ENCODE measurements around the gene GNG7. TPM values are rescaled to one million over a fixed set of nuclear protein-coding genes. Genes with fewer than 3 reads are reported as not detected.
"Not testable (repeated sequence)": the region's sequence is repeated elsewhere in the genome, so short reads cannot be mapped to it uniquely, and the experiment has no call there.

The GNG7 gene
- polyA plus RNA-seq, 1 donor (not counting 4 experiments of a cell fraction or from before 2014, with no cell fraction given), result 0.01 TPM

DNA sequence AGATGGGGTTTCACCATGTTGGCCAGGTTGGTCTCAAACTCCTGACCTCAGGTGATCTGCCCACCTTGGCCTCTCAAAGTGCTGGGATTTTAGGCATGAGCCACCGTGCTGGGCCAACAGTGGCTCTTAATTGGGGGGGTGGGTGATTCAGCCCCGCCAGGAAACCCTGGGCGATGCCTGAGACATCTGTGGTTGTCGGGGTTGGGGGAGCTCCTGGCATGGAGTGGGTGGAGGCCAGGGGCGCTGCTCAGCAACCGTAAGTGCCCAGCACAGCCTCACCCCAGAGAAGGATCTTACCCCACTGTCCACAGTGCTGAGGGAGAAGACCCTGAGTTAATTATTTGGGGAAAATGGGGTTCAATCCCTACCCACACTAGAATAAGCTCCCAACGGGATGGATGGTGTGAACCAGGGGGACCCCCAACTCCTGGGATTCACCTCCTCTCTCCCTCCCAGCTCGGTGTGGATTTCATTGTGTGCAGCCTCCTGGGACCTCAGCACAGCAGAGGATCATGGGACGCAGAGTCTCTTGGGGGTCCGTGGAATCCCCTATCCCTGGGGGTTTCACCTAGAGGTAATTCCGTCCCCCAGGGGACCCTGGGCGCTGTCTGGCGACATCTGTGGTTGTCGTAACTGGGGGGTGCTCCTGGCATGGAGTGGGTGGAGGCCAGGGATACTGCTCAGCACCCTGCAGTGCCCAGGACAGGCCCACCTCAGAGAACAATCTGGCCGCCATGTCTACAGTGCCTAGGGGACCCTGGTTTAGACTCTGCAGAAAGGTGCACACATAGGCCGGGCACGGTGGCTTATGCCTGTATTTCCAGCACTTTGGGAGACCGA lies 157.7 kb downstream of the GNG7 start:
- Histone ChIP-seq H3K9ac (ENCODE audit: control insufficient read depth, extremely low read depth, insufficient read depth, low read length) (no peak overlapping the region), H3K4me2 (ENCODE audit: control insufficient read depth, extremely low read depth, insufficient read depth, low read depth, low read length) (no peak overlapping the region), H3K27ac (ENCODE audit: control insufficient read depth, insufficient read depth, low read length) (no peak overlapping the region), H3K4me1 (ENCODE audit: control insufficient read depth, extremely low read depth, insufficient read depth, low read length) (peaks cover 38% of the 10 kb centered on the region), H3K79me2 (ENCODE audit: control insufficient read depth, insufficient read depth, low read length) (no peaks in the 10 kb centered on the region), H2AFZ (ENCODE audit: control insufficient read depth, low read length) (no peak overlapping the region), H4K20me1 (ENCODE audit: control insufficient read depth, extremely low read depth, insufficient read depth, low read length) (no peaks in the 10 kb centered on the region), H3K4me3 (ENCODE audit: control insufficient read depth in 2 of 3, extremely low read depth in 1 of 3, insufficient read depth in 2 of 3, low read depth in 1 of 3, low read length in 3 of 3) (no peak overlapping the region), H3K36me3 (ENCODE audit: control insufficient read depth in 2 of 2, extremely low read depth in 1 of 2, insufficient read depth in 2 of 2, low read length in 2 of 2) (no peaks in the 10 kb centered on the region), H3K9me1 (ENCODE audit: control insufficient read depth, extremely low read depth, insufficient read depth, low read length) (no peaks in the 10 kb centered on the region), H3K27me3 (ENCODE audit: control insufficient read depth, extremely low read depth, insufficient read depth, low read length) (no peaks in the 10 kb centered on the region), H3K9me3 (ENCODE audit: control insufficient read depth, low read depth, low read length) (no peaks in the 10 kb centered on the region)
- FAIRE-seq (no peak), DNase-seq (ENCODE audit: low read depth, low spot score) (no peak)
- no peak for TF ChIP-seq EZH2 (IDR thresholded peaks at IDR 0.05; ENCODE audit: low read length)
- TF ChIP-seq, protein P1, sequence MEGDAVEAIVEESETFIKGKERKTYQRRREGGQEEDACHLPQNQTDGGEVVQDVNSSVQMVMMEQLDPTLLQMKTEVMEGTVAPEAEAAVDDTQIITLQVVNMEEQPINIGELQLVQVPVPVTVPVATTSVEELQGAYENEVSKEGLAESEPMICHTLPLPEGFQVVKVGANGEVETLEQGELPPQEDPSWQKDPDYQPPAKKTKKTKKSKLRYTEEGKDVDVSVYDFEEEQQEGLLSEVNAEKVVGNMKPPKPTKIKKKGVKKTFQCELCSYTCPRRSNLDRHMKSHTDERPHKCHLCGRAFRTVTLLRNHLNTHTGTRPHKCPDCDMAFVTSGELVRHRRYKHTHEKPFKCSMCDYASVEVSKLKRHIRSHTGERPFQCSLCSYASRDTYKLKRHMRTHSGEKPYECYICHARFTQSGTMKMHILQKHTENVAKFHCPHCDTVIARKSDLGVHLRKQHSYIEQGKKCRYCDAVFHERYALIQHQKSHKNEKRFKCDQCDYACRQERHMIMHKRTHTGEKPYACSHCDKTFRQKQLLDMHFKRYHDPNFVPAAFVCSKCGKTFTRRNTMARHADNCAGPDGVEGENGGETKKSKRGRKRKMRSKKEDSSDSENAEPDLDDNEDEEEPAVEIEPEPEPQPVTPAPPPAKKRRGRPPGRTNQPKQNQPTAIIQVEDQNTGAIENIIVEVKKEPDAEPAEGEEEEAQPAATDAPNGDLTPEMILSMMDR (optimal IDR thresholded peaks at IDR 0.05 in 1 of 3, IDR thresholded peaks at IDR 0.05 in 1 of 3, conservative IDR thresholded peaks at IDR 0.05 in 1 of 3; ENCODE audit: extremely low read depth in 1 of 3, insufficient read depth in 2 of 3, low read length in 3 of 3), result no peak
- dilution Hi-C loops (cut with MboI; ENCODE audit: extremely low pct_ligation_motif_present, low sequenced_read_pairs), result no loop called here

DNA sequence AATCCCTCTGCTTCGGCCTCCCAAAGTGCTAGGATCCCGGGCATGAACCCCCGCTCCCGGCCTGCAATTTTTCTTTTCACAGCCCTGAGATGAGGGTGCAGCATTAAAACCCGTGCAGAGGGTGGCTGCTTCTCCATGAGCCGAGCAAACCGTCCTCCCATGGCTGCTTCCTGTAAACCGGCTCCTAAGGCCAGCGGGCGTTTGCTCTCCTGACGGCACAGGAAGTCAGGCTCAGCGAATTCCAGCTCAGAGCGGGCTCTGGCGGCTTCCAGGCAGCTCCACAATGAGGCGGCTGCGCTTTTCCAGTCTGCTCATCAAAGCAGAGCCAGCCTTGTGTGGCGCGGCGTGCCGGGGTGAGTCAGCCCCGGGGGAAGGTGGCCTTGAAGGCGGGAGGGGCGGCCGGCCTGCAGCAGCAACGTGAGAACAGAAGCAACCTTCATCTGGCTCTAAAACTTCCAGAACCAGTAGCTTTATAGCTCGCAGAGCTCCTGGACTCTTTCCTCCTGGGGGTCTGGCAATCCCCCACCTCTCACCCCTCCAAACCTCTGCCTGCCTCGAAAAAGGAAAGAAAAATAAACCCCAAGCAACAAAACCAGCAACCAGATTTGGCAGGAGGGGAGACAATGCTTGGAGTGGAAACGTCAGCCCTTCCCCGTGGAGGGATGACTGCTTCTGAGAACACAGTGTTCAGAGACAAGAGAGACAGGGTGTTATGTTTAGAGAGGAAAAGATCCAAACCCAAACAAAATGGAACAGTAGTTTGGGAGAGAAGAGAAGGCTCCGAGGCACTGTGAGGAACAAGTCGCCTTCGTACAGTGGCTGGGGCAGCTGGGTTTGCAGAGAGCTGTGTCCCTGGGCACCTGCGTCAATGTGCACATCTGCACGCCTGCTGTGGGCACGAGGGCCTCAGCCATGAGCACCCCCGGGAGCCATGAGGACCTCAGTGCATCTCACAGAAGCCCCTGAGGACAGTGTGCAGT lies 158.7 kb downstream of the GNG7 start:
- peak; percentile 81 for FAIRE-seq
- peak overlapping the region in 2 of 3 experiments; percentile 18 to 42 for H3K4me3 ChIP-seq (ENCODE audit: control insufficient read depth in 2 of 3, extremely low read depth in 1 of 3, insufficient read depth in 2 of 3, low read depth in 1 of 3, low read length in 3 of 3)
- H3K27ac ChIP-seq (ENCODE audit: control insufficient read depth, insufficient read depth, low read length), result peak overlapping the region; percentile 73
- H3K9me1 ChIP-seq (ENCODE audit: control insufficient read depth, extremely low read depth, insufficient read depth, low read length), result no peaks in the 10 kb centered on the region
- H3K27me3 ChIP-seq (ENCODE audit: control insufficient read depth, extremely low read depth, insufficient read depth, low read length), result no peaks in the 10 kb centered on the region
- dilution Hi-C loops (cut with MboI; ENCODE audit: extremely low pct_ligation_motif_present, low sequenced_read_pairs), result no loop called here
- peak overlapping the region; percentile 87 for H2AFZ ChIP-seq (ENCODE audit: control insufficient read depth, low read length)
- H3K36me3 ChIP-seq (ENCODE audit: control insufficient read depth in 2 of 2, extremely low read depth in 1 of 2, insufficient read depth in 2 of 2, low read length in 2 of 2), result no peaks in the 10 kb centered on the region
- peaks cover 38% of the 10 kb centered on the region for H3K4me1 ChIP-seq (ENCODE audit: control insufficient read depth, extremely low read depth, insufficient read depth, low read length)
- H3K9me3 ChIP-seq (ENCODE audit: control insufficient read depth, low read depth, low read length), result no peaks in the 10 kb centered on the region
- DNase-seq (ENCODE audit: low read depth, low spot score), result peak; percentile 71
- H3K79me2 ChIP-seq (ENCODE audit: control insufficient read depth, insufficient read depth, low read length), result no peaks in the 10 kb centered on the region
- TF ChIP-seq, protein P1 (optimal IDR thresholded peaks at IDR 0.05 in 1 of 3, IDR thresholded peaks at IDR 0.05 in 1 of 3, conservative IDR thresholded peaks at IDR 0.05 in 1 of 3; ENCODE audit: extremely low read depth in 1 of 3, insufficient read depth in 2 of 3, low read length in 3 of 3), result peak; percentile 42 to 66 (median 45)
- no peak for TF ChIP-seq EZH2 (IDR thresholded peaks at IDR 0.05; ENCODE audit: low read length)
- peak overlapping the region; percentile 67 for H3K9ac ChIP-seq (ENCODE audit: control insufficient read depth, extremely low read depth, insufficient read depth, low read length)
- H4K20me1 ChIP-seq (ENCODE audit: control insufficient read depth, extremely low read depth, insufficient read depth, low read length), result no peaks in the 10 kb centered on the region
- H3K4me2 ChIP-seq (ENCODE audit: control insufficient read depth, extremely low read depth, insufficient read depth, low read depth, low read length), result peak overlapping the region; percentile 76

DNA sequence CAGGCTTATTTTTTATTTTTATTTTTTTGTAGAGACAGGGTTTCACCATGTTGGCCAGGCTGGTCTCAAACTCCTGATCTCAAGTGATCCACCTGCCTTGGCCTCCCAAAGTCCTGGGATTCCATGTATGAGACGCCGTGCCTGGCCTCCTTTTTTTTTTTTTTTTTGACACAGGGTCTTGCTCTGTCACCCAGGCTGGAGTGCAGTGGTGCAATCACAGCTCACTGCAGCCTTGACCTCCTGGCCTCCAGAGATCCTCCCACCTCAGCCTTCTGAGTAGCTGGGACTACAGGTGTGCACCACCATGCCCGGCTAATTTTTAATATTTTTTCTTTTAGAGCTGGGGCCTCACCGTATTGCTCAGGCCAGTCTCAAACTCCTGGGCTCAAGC lies 159.4 kb downstream of the GNG7 start:
- Histone ChIP-seq H3K27ac (ENCODE audit: control insufficient read depth, insufficient read depth, low read length) (peak overlapping the region; percentile 38), H3K4me2 (ENCODE audit: control insufficient read depth, extremely low read depth, insufficient read depth, low read depth, low read length) (peak overlapping the region; percentile 43), H3K4me1 (ENCODE audit: control insufficient read depth, extremely low read depth, insufficient read depth, low read length) (peaks cover 38% of the 10 kb centered on the region), H3K9ac (ENCODE audit: control insufficient read depth, extremely low read depth, insufficient read depth, low read length) (peak overlapping the region; percentile 48)
- FAIRE-seq; H4K20me1 ChIP-seq (ENCODE audit: control insufficient read depth, extremely low read depth, insufficient read depth, low read length); dilution Hi-C loops (cut with MboI; ENCODE audit: extremely low pct_ligation_motif_present, low sequenced_read_pairs); H2AFZ ChIP-seq (ENCODE audit: control insufficient read depth, low read length); H3K9me3 ChIP-seq (ENCODE audit: control insufficient read depth, low read depth, low read length); H3K27me3 ChIP-seq (ENCODE audit: control insufficient read depth, extremely low read depth, insufficient read depth, low read length); H3K4me3 ChIP-seq (ENCODE audit: control insufficient read depth in 2 of 3, extremely low read depth in 1 of 3, insufficient read depth in 2 of 3, low read depth in 1 of 3, low read length in 3 of 3); H3K9me1 ChIP-seq (ENCODE audit: control insufficient read depth, extremely low read depth, insufficient read depth, low read length); DNase-seq (ENCODE audit: low read depth, low spot score); H3K79me2 ChIP-seq (ENCODE audit: control insufficient read depth, insufficient read depth, low read length); H3K36me3 ChIP-seq (ENCODE audit: control insufficient read depth in 2 of 2, extremely low read depth in 1 of 2, insufficient read depth in 2 of 2, low read length in 2 of 2): not testable (repeated sequence)
